Measurements from ENCODE around the gene UCHL3.

UCHL3 gene

DNA sequence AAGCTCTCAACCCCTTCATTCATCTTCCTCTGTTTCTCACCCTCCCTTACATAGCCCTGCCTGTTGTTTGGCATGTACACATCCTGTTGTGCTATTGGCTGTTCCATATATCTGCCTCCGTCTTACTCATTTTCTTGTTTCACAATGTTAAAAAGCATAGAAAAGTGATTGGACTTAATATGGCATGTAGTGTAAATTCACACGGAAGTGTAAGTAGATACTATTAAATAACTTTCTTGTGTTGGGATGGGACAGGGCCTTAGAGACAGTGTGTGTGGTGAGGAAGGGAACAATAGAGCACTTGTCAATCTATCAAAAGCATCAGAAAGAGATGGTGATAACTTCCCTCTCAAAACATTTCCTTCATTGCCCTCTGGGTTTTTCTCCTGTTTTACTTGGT, 98.9 kb downstream of the UCHL3 start:
- Histone ChIP-seq H3K4me3 (replicated peaks; ENCODE audit: low read depth, low read length) (no peak overlapping the region), H3K36me3 (ENCODE audit: control insufficient read depth, insufficient read depth, low read length) (no peaks in the 10 kb centered on the region), H3K27me3 (replicated peaks; ENCODE audit: control insufficient read depth, insufficient read depth, low read length) (no peaks in the 10 kb centered on the region)
- no peak for DNase-seq (ENCODE audit: extremely low read depth, insufficient read length)
- TF ChIP-seq, protein P1, sequence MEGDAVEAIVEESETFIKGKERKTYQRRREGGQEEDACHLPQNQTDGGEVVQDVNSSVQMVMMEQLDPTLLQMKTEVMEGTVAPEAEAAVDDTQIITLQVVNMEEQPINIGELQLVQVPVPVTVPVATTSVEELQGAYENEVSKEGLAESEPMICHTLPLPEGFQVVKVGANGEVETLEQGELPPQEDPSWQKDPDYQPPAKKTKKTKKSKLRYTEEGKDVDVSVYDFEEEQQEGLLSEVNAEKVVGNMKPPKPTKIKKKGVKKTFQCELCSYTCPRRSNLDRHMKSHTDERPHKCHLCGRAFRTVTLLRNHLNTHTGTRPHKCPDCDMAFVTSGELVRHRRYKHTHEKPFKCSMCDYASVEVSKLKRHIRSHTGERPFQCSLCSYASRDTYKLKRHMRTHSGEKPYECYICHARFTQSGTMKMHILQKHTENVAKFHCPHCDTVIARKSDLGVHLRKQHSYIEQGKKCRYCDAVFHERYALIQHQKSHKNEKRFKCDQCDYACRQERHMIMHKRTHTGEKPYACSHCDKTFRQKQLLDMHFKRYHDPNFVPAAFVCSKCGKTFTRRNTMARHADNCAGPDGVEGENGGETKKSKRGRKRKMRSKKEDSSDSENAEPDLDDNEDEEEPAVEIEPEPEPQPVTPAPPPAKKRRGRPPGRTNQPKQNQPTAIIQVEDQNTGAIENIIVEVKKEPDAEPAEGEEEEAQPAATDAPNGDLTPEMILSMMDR (IDR thresholded peaks at IDR 0.05; ENCODE audit: insufficient read depth, low read length, poor library complexity, severe bottlenecking): no peak

DNA sequence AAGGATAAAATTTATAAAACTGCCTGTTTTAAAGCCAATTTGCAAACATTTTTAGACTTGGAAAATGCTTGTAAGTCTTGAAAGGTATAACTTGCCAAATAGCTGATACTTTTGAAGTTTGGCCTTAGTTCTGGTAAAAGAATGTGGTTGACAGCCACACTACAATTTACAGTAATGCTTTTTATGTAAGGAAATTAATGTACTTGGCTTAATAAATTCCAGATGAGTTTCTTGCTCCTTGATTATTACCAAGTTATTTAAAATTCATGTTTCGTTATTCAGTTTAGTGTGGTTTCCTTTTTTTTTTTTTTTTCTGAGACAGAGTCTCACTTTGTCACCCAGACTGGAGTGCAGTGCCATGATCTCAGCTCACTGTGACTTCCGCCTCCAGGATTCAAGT, 101.4 kb downstream of the UCHL3 start:
- no peaks in the 10 kb centered on the region for H3K27me3 ChIP-seq (replicated peaks; ENCODE audit: control insufficient read depth, insufficient read depth, low read length)
- no peak for DNase-seq (ENCODE audit: extremely low read depth, insufficient read length)
- H3K4me3 ChIP-seq (replicated peaks; ENCODE audit: low read depth, low read length): no peak overlapping the region
- no peaks in the 10 kb centered on the region for H3K36me3 ChIP-seq (ENCODE audit: control insufficient read depth, insufficient read depth, low read length)
- TF ChIP-seq, protein P1 (IDR thresholded peaks at IDR 0.05; ENCODE audit: insufficient read depth, low read length, poor library complexity, severe bottlenecking): no peak

DNA sequence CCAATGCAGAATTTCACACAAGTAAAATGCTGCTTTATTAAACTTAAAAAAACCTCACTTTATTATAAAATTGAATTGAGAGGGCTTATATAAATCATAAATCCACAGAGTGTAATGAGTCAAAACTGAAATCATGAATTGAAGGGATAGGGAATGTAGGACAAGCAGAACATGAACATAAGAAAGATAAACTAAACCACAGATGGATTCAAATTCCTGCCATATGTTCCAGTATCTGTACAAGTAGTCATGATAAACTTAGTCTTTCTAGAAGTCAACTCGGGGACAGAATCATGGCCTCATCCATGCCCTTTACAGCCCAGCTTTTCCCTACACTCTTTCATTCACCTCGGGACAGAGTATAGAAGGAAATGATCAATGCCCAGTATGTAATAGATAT, 103.1 kb downstream of the UCHL3 start:
- DNase-seq (ENCODE audit: extremely low read depth, insufficient read length): no peak
- no peak overlapping the region for H3K4me3 ChIP-seq (replicated peaks; ENCODE audit: low read depth, low read length)
- H3K36me3 ChIP-seq (ENCODE audit: control insufficient read depth, insufficient read depth, low read length): no peaks in the 10 kb centered on the region
- H3K27me3 ChIP-seq (replicated peaks; ENCODE audit: control insufficient read depth, insufficient read depth, low read length): no peaks in the 10 kb centered on the region
- TF ChIP-seq, protein P1 (IDR thresholded peaks at IDR 0.05; ENCODE audit: insufficient read depth, low read length, poor library complexity, severe bottlenecking): no peak

Measured in GM06990 (cell line).